Natural killer cell (primary cell): ENCODE measurements around the gene BTBD7. TPM values are rescaled to one million over a fixed set of nuclear protein-coding genes. Genes with fewer than 3 reads are reported as not detected.

Source experiments
- ATAC-seq, 3 donors: fragments of 150-1000 bp in 2 of 3; fragments of 200-7000 bp in 1 of 3; cut with Tn5 transposase; 1 replicate in 1 of 3; 2 replicates in 2 of 3; pipeline ENCODE4 v1.10.0; 2021; ENCODE audit warnings: mild to moderate bottlenecking in 2 of 3, moderate library complexity in 2 of 3
- DNase-seq, 2 donors: peaks; one replicate each; pipeline versions ENCODE4 v3.0.0 to v3.0.0-alpha.2; 2013 to 2021; ENCODE audit warnings: mixed read lengths in 1 of 2
- H3K27ac ChIP-seq: one replicate; pipeline ENCODE4 v1.5.1; 2013; ENCODE audit warnings: mild to moderate bottlenecking, low read length
- H3K27me3 ChIP-seq: one replicate; pipeline ENCODE4 v1.6.1; 2013; ENCODE audit warnings: low read length; ENCODE audit not compliant: control insufficient read depth, insufficient read depth
- H3K36me3 ChIP-seq: one replicate; pipeline ENCODE4 v1.6.1; 2013; ENCODE audit warnings: low read length; ENCODE audit not compliant: control insufficient read depth, insufficient read depth
- H3K4me1 ChIP-seq: one replicate; pipeline ENCODE4 v1.6.1; 2013; ENCODE audit warnings: low read length; ENCODE audit not compliant: control insufficient read depth, insufficient read depth
- H3K4me3 ChIP-seq: one replicate; pipeline ENCODE4 v1.5.1; 2013; ENCODE audit warnings: low read length
- H3K9me3 ChIP-seq: one replicate; pipeline ENCODE4 v1.6.1; 2013; ENCODE audit warnings: low read length; ENCODE audit not compliant: control insufficient read depth, insufficient read depth
- H3K27ac Mint-ChIP-seq, 2 donors: one replicate each; pipeline ENCODE4 v1.8.0; 2022; ENCODE audit warnings: mild to moderate bottlenecking in 2 of 2, mixed read lengths in 2 of 2, moderate library complexity in 1 of 2
- H3K27me3 Mint-ChIP-seq, 2 donors: one replicate each; pipeline ENCODE4 v1.8.0; 2022; ENCODE audit warnings: low read depth in 2 of 2, mixed read lengths in 2 of 2
- H3K36me3 Mint-ChIP-seq: one replicate; pipeline ENCODE4 v1.8.0; 2022; ENCODE audit warnings: mixed read lengths
- H3K4me1 Mint-ChIP-seq, 2 donors: one replicate each; pipeline ENCODE4 v1.8.0; 2022; ENCODE audit warnings: mixed read lengths in 2 of 2
- H3K4me3 Mint-ChIP-seq: one replicate; pipeline ENCODE4 v1.8.0; 2022; ENCODE audit warnings: mild to moderate bottlenecking, moderate library complexity, mixed read lengths
- H3K9me3 Mint-ChIP-seq, 2 donors: one replicate each; pipeline ENCODE4 v1.8.0; 2022; ENCODE audit warnings: mixed read lengths in 2 of 2
- CTCF ChIP-seq: fragments of 200-600 bp; IDR thresholded peaks from one replicate; pipeline ENCODE4 v1.8.0; 2022; ENCODE audit warnings: antibody characterized with exemption
- WGBS: methylation state at CpG from one replicate; pipeline ENCODE4 v1.1.7; 2013; ENCODE audit warnings: missing lambda C conversion rate; ENCODE audit not compliant: insufficient coverage; 5-methylcytosine and 5-hydroxymethylcytosine counted together
- intact Hi-C: fragments of 100-400 bp; cut with micrococcal nuclease; formaldehyde crosslinking; loops from one replicate; pipeline ENCODE4 v1.14.2; 2022
- total RNA-seq, 4 donors: library from RNA; stranded (reverse); fragments of 120-200 nt in 1 of 4; gene quantifications; one replicate each; pipeline versions ENCODE4 v1.2.3 to v1.2.4, GENCODE V29; 2013 to 2022

Gene BTBD7
- total RNA-seq, 3 donors from 2014 or later (not counting 1 experiment from before 2014, with no cell fraction given), result 32.6 to 41.4 (median 38.7) TPM

- H3K9me3 Mint-ChIP-seq, result no peaks in the 10 kb centered on the region
- H3K36me3 Mint-ChIP-seq, result no peaks in the 10 kb centered on the region
- no peak for TF ChIP-seq CTCF
- Histone ChIP-seq H3K27me3 (no peaks in the 10 kb centered on the region), H3K36me3 (peaks cover 2% of the 10 kb centered on the region), H3K4me3 (no peak overlapping the region), H3K4me1 (no peaks in the 10 kb centered on the region), H3K27ac (no peak overlapping the region), H3K9me3 (no peaks in the 10 kb centered on the region)
- H3K27me3 Mint-ChIP-seq, result no peaks in the 10 kb centered on the region
- intact Hi-C loops, result no loop called here
- H3K27ac Mint-ChIP-seq, result peak overlapping the region in 1 of 2 donors; percentile 51
- DNase-seq, result no peak
- no peak overlapping the region for H3K4me3 Mint-ChIP-seq
- peaks cover 53 to 61% of the 10 kb centered on the region in 2 donors for H3K4me1 Mint-ChIP-seq
- no peak for ATAC-seq
Measured at GRCh38 chr14:93320489-93320888, 12.3 kb downstream of the BTBD7 start.

GRCh38 chr14:93319958-93320357 lies 12.9 kb downstream of the BTBD7 start:
- no peaks in the 10 kb centered on the region for H3K27me3 ChIP-seq
- H3K4me3 ChIP-seq, result no peak overlapping the region
- DNase-seq (no peak), ATAC-seq (no peak)
- no peaks in the 10 kb centered on the region for H3K36me3 Mint-ChIP-seq
- H3K27ac ChIP-seq, result no peak overlapping the region
- no peaks in the 10 kb centered on the region for H3K9me3 ChIP-seq
- H3K27me3 Mint-ChIP-seq, result no peaks in the 10 kb centered on the region
- H3K27ac Mint-ChIP-seq, result peak overlapping the region in 1 of 2 donors; percentile 51
- no peaks in the 10 kb centered on the region for H3K4me1 ChIP-seq
- no peaks in the 10 kb centered on the region for H3K9me3 Mint-ChIP-seq
- peaks cover 53 to 61% of the 10 kb centered on the region in 2 donors for H3K4me1 Mint-ChIP-seq
- 7% methylated on average over 1 of the region's 1 CpG for WGBS
- peaks cover 2% of the 10 kb centered on the region for H3K36me3 ChIP-seq
- H3K4me3 Mint-ChIP-seq, result no peak overlapping the region
- TF ChIP-seq CTCF, result no peak
- intact Hi-C loops, result no loop called here

DNA sequence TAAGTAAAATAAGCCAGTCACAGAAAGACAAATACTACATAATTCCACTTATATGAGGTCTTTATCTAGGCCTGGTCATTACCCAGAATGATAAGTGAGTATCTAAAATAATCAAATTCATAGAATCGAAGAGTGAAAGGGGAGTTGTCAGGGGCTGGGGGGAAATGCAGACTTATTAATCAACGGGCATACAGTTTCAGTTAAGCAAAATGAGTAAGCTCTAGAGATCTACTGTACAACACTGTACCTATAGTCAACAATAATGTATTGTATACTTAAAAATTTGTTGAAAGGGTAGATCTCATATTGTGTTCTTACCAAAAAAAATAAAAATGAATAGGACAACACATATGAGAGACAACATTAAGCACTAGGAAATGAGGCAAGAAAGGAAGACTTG lies 13.3 kb downstream of the BTBD7 start:
- intact Hi-C loops, result no loop called here
- Mint-ChIP-seq H3K4me1 (peaks cover 49 to 57% of the 10 kb centered on the region in 2 donors), H3K27me3 (no peaks in the 10 kb centered on the region), H3K36me3 (no peaks in the 10 kb centered on the region), H3K27ac (peak overlapping the region in 1 of 2 donors; percentile 51), H3K9me3 (no peaks in the 10 kb centered on the region), H3K4me3 (peak overlapping the region; percentile 4)
- no peak for ATAC-seq
- DNase-seq, result no peak
- H3K27me3 ChIP-seq, result no peaks in the 10 kb centered on the region
- no peak overlapping the region for H3K4me3 ChIP-seq
- no peak for TF ChIP-seq CTCF
- no peak overlapping the region for H3K27ac ChIP-seq
- H3K4me1 ChIP-seq, result no peaks in the 10 kb centered on the region
- 100% methylated on average over 1 of the region's 2 CpGs for WGBS
- H3K9me3 ChIP-seq, result no peaks in the 10 kb centered on the region
- H3K36me3 ChIP-seq, result no peaks in the 10 kb centered on the region

DNA sequence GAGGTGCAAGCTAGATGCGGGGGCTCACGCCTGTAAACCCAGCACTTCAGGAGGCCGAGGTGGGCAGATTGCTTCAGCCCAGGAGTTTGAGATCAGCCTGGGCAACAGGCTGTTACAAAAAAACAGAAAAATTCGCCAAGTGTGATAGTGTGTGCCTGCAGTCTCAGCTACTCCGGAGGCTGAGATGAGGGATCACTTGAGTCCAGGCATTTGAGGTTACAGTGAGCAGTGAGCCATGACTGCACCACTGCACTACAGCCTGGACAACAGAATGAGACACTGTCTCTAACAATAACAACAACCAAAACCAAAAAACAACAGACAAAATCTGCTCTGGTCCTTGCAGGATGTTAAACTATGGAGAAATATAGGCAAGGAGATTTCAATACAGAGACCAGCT lies 13.9 kb downstream of the BTBD7 start:
- no peak for TF ChIP-seq CTCF
- peaks cover 46 to 53% of the 10 kb centered on the region in 2 donors for H3K4me1 Mint-ChIP-seq
- 94% methylated on average over 5 of the region's 5 CpGs for WGBS

More for the DNA sequence above, 13.9 kb downstream of the BTBD7 start:
- Mint-ChIP-seq H3K36me3 (no peaks in the 10 kb centered on the region), H3K27me3 (no peaks in the 10 kb centered on the region), H3K9me3 (no peaks in the 10 kb centered on the region), H3K27ac (no peak overlapping the region), H3K4me3 (no peak overlapping the region)
- Histone ChIP-seq H3K36me3 (no peaks in the 10 kb centered on the region), H3K4me1 (no peaks in the 10 kb centered on the region), H3K9me3 (no peaks in the 10 kb centered on the region), H3K27ac (no peak overlapping the region), H3K4me3 (no peak overlapping the region), H3K27me3 (no peaks in the 10 kb centered on the region)
- DNase-seq (no peak), ATAC-seq (no peak)
- intact Hi-C loops, result no loop called here
